ENCODE data around the gene SMIM41.

Gene SMIM41

DNA sequence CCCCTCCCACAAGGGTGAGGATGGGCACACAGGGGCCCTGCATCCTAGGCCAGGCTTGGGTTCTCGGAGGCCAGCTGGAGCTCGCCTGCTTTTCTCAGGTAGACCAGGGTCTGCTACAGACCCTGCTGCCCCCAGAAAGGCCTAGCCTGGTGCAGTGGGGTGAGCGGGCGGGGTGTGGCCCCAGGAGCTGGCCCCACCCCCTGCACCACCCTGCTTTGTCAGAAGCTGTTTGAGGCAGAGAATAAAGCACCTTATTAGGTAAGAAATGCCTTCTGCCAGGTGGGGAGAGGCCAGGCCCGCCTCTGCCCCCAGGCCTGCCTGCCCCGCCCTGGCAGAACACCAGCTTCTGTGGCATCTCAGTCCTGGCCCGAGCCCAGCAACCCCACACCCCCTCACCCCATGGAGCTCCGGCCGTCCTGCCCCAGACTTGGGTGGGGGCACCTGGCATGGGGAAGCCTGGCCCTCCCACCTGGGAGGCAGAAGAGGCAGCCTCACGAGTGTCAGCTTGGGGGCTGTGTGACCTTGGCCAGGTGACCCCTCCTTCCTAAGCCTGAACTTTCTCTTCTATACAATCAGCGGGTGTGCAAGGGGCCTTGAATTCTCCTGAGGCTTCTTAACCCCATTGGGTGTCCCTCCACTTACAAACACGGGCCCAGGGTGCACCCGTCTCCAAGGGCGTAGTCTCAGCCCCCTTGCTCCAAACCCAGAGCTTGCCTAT is 69.1 kb downstream of the SMIM41 start:
- no peak for DNase-seq

DNA sequence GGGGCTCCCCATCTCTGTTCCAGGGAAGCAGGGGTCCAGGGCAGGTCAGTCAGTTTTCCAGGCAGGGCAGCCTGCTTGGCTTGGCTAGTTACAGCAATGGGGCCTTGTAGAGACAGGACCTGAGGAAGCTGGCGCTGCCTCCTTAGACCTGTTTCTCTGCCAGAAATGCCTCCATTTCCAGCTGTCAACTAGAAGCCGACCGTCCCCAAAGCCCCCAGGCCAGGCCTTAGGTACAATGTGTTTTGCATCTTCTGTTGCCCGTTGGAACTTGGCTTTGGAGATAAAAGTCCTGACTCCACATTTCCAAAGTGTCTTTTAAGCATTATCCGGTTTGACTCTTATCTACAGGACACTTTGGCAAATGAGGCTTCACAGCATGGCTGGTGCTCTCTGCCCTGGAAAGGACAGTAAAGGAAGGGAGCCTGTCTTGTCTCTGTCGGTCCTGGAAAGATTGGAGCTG is 69.7 kb downstream of the SMIM41 start:
- DNase-seq, result no peak

DNA sequence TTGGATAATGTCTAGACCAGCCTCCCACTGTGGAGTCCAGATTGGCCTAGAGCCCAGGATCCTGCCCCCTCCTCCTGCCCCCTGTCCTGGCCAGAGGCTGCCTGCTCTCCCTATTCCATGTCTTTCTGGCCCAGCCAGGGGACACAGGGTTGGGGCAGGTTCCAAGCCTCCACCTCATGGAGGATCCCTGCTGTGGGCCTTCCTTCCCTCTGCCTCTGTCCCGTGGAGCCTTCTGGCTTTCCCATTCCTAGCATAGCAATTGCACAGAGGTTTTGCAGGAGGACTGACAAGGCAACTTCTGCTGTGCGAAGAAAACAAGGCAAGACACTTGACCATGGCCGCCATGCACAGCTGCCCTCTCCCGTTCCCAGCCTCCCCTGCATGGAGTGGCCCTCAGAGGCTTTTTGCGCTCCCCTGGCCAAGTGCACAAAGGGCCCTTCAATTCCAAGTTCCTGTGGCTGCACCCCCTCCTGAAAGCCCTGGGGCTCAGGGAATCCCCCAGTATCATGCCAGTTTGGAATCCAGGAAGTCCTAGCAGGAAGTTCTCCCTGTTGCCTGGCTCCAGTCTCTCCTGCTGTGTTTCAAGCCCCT is 70.2 kb downstream of the SMIM41 start:
- DNase-seq, result no peak

DNA sequence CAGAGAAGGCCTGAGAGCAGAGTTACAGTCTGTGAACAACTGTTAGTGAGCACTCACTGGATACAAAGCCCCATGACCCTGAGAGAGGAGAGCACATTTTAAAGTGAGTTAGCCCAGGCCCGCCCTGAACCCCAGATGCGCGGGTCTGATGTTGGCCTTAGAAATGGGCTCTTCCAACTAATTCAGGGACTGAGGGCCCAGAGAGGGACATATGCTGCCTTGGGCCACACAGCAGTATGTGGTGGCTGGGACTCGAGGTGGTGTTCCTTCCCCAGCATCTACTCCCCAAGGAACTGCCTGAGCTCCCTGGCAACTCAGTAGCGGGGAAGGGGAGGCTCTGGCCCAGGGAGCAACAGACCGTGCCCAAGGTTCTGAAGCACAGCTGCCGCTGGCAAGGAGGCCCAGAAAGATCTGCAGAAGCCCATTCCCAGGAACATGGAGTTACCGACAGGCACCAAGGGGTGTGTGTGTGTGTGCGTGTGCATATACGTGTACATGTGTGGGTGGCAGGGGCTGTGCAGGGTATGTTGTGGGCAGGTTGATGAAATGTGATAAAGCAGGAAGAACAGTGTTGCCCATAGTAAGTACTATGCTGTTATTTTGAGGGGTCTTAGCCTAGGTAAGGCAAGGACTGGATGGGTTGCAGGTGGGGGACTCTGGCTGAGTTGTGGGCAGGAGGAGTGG is 71.8 kb downstream of the SMIM41 start:
- no peak for DNase-seq

- peak; percentile 10 for DNase-seq
Measured at GRCh38 chr12:52151837-52152783, 72.6 kb downstream of the SMIM41 start.

DNA sequence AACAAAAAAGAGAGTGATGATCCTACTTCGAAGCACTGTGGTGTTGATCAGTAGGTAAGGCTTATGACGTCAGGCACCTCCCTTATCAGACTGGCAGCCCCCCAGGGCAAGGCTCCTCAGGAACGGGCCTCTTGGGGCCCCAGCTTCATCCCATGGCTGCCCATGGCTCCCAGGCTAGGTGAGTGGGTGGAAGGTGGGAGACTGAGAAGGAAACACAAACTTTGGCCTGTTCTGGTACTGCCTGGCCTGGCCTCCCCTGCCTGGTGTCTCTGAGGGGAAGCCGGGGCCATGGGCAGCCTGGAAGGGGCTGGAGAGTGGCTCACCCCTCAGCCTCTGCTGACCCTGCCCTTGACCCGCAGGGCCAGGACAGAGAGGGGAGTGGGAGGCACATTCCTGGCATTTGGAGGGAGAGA is 73.4 kb downstream of the SMIM41 start:
- no peak for DNase-seq

DNA sequence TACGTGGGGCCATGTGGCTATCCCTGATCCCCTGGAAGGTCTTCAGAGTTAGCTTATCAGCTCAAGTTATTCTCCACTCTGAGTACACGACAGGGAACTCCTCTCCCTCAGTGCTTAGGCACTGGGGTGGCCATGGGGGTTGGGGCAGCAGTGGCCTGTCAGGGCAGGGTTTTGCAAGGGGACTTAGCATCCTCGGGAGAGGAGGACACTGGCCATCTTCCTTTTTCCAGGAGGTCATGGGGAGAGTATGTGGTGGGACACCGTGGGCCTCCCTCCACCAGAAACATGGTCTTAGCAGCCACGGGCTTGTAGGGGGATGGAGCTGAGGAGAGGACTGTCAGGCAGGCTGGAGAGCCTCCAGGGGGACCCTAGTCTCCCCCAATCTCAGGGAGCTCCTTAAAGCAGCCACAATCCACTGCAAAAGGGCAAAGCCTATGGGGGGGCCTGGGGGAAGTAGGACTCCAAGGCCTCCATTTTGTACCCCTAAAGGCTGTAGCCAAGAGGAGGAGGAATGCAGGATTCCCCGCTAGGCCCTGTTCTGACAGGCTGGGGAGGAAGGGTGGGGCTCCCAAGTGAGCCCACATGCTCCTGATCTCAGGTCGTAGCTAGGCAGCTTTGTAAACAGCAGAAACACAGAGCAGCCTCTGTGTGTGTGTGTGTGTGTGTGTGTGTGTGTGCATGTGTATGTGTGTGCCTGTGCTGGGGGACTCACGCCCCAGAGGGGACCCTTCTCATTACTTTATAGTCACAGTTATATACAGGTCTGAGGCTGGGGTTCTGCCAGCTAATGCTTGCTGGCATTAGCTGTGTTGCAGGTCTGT is 75.8 kb downstream of the SMIM41 start:
- no peak for DNase-seq

DNA sequence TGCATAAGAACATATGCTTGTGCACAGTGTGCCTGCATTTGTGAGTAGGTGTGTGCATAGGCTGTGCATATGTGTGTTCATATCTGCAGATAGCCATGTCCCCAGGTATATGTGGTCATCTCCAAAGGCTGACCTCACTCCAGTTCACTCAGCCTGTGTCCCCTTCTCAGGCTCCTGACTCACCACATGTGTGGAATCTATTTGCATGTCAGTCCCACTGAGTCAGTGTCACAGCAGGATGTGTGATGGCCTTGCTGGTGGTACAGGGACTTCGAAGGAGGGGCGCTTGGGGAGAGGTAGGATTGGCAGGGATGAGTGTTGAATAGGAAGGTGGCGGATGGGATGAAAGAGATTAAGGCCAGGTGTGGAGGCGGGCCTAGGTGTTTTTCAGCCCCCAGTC is 76.8 kb downstream of the SMIM41 start:
- no peak for DNase-seq

DNA sequence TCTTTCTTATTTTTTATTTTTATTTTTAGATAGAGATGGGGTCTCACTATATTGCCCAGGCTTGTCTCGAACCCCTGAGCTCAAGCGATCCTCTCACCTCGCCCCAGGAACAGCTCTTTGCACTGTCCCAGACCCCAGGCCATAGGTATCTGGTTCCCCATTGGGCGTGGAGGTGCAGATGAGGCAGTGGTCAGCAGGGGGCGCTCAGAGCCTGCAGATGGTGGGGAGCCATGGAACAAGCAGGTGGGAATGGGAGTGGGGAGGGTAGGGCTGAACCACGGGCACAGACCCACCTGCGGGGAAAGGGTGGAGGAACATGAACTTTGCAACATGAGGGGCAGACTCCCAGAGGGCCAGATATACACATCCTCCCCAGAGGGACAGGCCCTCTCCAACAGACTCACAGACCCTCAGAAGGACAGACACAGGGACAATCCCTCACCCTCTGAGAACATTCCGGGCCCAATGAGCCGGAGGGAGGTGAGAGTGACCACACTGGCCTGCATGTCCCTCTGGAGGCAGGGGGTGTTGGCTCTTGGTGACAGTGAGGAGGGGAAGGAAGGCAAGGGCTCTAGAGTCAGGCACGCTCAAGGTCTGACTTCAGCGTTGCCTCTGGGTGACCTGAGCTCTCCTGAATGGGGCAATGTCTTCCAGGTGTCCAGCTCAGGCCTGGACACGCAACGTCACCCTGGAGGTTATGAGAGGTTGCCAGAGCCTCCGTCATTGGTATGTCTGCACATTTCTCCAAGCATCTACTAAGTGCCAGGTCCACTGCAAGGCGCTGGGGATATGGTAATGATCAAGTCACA is 77.5 kb downstream of the SMIM41 start:
- DNase-seq, result peak; percentile 39

DNA sequence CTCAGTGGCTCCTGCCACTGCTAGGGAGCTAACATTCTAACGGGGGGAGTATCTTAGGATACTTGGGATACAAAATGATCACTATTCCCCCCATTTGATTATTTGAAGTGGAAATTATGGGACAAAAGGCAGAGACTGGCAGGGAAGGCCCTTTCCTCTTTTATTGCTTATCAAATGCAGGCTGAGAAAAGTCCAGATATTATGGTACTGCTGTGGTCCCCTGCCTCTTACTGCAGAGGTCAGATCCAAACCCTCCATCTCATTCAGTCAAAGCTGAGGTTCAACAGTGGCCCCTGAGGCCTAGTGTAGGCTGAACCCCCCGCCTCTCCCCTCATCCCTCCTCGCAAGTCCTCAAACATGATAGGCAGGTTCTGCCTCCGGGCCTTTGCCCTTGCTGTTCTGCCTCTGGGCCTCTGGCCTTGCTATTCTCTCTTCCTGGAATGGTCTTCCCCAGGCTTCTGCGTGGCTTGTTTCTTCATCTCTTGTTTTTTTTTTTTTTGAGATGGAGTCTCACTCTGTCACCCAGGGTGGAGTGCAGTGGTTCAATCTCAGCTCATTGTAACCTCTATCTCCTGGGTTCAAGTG is 78.2 kb downstream of the SMIM41 start:
- DNase-seq, result no peak
